Stimulated activated CD8-positive, alpha-beta memory T cell treated with anti-CD3 and anti-CD28 coated beads, Interleukin-12 subunit alpha, Interleukin-12 subunit beta, amount 100 ng/mL, for 24 hours (primary cell): ENCODE data around the gene FAH.

ENCODE experiments used
- DNase-seq: peaks from one replicate; pipeline ENCODE4 v3.0.0-alpha.2; 2020; ENCODE audit errors: extremely low read depth

Gene FAH

DNA sequence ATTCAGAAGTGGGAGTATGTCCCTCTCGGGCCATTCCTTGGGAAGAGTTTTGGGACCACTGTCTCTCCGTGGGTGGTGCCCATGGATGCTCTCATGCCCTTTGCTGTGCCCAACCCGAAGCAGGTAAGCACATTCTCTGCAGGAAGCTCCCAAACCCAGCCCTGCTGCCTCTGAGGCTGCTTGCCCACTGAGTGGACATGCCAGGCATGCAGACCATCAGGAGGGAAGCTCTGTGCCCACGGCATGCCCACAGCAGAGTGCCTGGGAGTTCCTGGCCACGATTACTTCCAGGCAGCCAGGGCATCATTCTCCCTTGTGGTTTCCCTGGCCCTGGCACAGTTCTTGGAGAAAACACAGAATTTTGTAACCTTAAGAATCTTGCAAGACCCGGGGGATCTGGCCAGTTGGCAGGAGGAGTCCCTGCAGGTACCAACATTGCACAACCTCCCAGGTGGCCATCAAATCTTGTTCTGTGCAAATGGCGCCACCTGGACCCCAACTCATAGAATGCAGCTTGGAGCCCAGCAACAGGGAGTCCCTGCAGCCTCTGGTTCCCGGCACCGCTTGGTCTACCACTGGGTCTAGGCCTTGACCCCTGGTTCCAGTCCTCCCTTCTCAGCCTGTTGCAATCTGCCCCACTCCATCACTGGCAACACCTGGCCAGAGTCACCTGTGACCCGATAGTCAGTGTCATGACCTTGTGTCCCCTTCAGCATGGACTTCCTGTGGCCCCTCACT, 20.4 kb downstream of the FAH start:
- DNase-seq = peak; percentile 24

DNA sequence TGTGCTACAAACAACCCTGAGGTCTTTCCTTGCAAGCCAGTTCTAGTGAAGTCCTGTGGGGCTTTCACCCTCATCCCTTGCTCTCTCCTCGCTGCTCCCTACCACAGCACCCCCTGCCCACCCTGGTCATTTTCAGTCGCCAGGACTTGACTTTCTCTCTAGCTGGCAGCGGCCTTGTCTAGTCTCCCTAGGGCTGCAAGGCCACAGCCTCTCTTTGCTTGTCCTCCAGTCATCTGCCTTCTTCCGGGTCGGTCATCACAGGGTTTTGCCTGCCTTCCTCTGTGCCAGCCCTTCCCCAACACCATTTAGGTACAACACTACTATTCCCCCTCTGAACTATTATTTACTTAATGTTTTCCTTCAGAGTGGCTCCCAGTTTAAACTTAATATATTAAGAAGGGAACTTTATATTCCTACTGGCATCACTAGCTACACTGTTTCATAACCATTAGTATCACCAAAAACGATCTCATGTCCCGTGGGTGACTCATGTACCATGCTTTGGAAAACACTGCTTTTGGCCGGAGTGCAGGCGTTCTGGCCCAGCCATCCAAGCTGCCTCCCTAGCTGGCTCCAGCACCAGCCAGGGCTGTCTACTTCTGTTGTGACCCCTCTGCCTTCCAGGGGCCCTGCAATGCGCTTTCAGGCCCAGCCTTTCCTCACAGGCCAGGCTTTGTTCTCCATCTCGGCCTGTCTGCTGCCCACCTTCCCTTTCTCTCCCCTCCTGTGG, 21.4 kb downstream of the FAH start:
- no peak for DNase-seq

DNA sequence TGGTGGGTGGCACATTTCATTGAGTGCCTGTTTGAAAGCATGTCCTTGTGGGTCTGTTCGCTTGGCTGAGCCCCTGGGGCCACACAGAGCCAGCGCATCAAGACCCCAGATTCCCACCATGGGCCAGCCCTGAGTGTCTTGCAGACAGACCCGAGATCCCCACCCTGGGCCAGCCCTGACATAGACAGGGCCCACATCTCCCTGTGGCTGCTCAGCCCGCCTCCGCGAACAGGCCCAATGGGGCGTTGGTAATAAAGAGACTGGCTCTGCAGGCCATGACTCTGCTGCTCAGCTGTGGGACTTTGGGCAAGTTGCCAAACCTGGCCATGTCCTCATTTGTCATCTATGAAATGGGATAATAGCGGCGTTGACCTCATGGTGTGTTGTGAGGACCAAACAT, 22.6 kb downstream of the FAH start:
- DNase-seq = no peak

DNA sequence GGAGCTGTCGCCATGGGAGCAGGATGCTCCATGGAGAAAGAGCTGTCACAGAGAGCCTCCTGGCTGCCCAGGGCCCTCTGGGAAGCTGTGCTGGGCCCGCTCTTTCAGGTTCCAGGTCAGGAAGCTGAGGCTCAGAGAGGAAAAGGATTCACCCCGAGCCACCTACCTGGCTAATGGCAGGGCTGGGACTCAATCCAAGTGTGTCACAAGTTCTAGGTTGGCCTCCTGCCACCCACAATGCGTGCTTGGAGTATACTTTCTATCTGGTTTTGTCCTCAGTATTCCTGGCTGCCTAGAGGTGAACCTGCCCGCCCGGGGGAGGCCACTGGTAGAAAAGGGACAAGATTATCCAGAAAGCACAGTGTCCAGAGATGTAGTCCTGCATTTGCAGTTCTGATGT, 23.6 kb downstream of the FAH start:
- no peak for DNase-seq

DNA sequence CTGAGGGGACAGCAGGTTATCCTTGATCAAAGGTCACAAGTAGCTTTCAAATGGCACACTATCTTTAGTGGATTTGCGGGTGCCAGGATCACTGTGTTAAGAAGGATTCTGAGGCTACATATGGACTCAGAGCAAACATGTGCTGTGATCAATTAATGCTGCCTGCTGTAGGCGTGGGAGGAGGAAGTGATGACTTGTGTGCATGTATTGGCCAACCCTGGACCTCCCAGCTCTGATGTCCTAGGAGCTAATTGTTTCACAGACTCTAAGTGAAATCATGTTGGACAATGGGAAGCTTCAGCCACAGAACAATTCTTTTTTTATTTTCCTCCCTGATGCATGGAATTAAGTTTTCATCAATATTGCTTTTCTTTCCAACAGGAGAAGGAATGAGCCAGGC, 24.4 kb downstream of the FAH start:
- no peak for DNase-seq

DNA sequence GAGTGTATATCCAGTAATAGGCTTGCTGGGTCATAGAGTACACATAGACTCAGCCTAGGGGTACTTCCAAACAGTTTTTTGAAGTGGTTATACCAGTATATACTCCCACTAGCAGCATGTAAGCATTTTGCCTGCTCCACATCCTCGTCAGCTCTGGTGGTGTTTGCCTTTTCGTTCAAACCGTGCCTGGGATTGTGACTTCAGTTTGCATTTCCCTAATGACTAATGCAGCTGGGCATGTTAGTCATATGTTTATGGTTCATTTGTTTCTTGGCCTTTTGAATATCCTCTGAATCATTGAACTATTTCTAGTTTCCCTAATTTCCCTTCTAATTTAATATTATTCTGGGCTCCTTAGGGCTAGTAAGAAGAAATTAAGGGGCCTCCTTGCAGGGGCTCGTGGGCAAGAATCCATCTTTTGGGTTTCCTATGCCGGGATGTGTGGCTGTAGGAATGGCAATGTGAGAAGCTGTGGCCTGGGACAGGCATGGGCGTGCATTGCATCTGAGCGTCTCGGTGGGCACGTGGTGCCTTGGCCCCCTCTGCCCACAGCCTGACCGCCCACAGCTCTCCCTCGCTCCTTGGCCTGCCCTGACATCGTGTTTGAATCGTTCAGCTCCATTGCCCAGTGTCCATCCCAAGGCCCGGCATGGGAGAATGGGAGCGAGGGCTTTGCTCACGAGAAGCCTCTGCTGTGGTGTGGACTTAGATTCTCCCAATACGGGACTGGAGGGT, 26.4 kb downstream of the FAH start:
- DNase-seq = no peak

DNA sequence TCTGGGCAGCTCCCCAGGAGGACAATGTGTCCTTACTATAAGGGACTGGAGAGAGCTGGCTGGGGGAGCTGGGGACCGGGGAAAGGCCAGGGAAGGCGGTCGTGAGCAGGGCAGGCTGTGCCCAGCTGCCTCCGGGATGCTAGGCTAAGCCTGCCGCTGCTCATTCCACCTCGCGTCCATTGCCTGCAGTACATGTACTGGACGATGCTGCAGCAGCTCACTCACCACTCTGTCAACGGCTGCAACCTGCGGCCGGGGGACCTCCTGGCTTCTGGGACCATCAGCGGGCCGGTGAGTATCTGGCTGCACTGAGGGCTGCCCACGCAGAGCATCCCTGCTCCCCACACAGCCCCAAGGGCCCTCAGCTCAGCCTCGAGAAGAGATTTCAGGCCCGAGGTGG, 27.1 kb downstream of the FAH start:
- no peak for DNase-seq

DNA sequence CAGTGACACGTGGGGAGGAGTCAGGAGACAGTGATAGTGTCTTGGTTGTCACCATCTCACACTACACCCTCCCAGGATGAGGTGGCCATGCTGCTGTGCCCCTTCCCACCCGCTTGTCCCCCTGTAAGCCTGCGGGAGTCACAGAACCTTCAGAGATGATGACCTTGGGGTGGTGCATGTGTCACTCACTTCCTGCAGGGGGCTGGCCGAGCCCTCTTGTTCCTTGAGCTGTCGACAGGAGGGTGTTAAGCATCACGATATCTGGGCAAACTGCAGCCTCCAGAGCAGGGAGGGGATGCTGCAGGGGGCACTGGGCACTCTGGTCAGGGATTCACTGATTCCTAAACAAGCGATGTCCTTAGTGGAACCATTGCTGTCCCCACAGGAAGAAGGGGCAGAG, 27.7 kb downstream of the FAH start:
- no peak for DNase-seq

DNA sequence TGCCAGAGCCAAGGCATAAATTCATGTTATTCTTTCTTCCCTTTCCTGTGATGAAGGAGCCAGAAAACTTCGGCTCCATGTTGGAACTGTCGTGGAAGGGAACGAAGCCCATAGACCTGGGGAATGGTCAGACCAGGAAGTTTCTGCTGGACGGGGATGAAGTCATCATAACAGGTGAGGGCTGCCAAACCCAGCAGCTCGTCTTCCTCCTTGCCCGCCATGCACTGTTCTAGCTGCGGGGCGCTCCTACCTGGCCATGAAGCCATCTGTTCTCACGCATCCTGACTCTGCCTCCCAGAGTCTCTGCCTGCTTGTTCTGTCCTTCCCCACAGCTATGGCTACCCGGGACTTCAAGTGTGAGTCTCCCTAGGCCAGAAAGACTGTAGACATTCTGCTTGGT, 28.2 kb downstream of the FAH start:
- DNase-seq = no peak

DNA sequence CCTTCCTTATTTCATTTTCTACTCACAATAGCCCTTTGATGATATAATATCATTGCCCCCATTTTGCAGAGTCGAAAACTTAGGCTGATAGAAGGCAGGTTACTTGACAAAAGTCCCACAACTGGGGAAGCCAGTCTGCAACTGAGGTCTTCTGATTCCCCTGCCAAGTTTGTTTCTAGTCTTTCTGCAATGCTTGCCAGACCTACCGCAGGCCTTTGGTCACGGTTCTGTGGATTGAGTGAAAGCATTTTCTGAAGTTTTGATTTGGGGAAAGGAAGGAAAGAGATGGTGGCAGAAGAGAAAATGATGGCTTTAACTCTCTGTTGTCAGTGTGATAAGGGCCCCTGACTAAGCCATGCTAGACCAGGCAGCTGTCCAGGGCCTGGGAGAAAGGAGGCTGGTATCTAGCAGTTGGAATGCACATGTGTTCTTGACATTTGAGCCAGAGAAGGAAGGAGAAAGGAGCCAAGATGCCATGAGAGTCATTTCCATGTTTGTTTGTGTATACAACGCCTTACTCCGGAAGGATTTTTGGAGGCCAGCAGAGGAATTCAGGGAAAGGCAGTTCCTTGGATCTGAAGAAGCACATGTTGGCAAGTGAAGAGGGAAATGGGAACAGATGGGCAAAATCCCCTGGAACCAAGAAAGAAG, 29.9 kb downstream of the FAH start:
- DNase-seq = no peak

DNA sequence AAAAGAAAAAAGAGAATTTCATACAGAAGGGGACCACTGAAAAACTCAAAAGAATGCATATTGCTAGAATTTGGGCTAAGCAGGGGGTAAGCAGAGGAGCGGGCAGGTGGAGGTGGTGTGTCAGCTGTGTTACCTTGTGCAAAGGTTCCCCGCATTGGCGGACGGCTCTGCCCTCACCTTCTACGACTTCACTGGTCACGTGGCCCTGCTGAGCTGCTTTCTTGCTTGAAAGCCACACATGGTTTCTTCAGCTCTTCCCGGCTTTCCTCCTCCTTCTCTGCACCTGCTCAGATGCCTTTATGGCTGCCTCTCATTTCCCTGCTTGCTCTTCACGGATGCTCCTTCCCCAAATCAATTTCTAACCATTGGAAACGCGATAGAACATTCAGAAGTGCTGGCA, 30.5 kb downstream of the FAH start:
- no peak for DNase-seq

DNA sequence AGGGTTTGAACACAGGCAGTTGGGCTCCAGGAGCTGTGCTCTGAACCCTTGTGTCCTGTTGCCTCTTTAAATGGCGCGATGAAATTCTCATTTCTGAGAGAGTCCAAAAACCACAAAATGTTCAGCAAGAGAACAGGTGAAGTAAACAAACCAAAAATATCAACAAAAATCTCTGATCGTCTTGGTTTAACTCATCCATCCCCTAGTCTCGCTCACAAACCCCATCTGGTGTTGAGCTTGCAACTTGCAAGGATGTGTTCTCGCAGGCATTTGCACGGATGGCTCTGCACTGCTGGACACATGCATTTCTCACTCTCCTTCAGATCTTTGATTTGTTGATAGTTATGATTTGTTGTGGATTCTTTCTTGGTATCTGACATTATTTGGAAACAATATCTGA, 31.1 kb downstream of the FAH start:
- DNase-seq = no peak

DNA sequence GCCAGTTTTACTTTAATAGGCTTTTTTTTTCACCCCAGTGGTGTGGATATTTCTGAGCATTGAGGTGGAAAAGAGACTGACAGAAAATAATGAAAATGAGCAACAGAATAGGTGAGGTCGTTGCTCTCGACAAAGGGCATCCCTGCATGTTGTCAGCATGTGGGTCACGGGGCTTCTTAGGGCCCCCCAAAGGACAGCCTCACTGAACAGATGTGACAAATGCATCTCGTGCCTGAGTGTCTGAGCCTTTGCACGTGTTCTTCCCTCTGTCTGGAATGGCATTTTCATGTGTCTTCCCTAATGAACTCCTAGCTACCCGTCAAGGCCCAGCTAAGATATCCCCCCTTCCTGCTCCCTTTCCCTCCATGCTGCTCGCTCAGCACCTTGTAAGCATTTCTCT, 31.8 kb downstream of the FAH start:
- no peak for DNase-seq

DNA sequence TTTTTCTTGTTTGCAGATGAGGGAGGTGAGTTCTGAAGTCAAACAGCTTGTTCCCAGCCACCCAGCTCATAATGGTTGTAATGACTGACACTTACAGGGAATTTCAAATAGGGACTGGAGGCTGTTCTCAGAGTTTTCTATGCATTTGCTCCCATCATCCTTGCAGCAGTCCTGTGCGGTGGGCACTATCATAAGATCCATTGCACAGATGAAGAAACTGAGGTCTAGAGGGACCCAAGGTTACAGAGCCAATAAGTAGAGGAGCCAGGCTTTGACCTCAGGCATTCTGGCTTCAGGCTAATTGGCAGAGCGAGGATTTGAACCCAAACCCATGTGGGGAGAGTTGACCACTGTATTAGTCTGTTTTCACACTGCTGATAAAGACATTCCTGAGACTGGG, 32.4 kb downstream of the FAH start:
- DNase-seq = no peak

DNA sequence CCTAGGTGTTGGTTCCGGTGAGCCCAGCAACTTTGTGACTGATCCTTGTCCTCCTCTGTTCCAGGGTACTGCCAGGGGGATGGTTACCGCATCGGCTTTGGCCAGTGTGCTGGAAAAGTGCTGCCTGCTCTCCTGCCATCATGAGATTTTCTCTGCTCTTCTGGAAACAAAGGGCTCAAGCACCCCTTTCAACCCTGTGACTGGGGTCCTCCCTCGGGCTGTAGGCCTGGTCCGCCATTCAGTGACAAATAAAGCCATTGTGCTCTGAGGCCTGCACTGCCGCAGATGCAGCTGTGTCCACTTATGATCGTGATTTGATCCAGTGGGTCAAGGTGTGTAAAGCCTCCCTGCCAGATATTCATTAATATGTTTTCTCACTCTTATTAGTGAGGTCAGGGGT, 33.3 kb downstream of the FAH start:
- DNase-seq = no peak

DNA sequence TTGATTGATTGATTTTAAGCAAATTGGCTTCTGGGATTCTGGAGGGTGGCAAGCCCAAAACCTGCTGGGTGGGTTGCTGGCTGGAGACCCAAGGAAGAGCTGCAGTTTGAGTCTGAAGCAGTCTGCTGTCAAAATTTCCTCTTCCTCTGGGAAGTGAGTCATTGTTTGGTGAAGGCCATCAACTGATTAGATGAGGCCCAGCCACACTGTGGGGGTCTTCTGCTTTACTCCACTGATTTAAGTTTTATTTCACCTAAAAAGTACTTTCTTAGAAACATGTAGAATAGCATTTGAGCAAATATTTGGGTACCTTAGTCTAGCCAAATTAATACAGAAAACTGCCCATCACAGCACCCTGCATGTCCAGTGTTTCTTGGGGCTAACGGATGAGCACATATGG, 33.8 kb downstream of the FAH start:
- DNase-seq = no peak

DNA sequence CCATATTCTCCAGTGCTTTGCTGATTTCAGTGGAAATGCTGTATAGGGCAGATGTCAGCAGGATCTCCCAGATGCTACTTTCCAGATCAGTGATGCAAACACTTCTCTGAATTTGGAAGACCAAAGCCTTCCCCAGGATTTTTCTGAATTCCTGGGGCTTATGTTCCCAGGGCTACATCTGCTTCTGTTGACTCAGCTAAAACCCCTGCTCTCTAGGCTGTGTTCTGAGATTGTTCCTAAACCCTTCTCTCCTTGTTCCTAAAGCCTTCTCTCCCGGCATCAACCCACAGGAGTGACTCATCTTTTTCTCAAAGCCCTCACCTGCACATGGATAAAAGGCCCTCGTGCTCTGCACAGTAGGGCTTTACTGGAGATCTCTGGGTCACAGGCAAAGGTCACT, 35.5 kb downstream of the FAH start:
- DNase-seq = no peak

DNA sequence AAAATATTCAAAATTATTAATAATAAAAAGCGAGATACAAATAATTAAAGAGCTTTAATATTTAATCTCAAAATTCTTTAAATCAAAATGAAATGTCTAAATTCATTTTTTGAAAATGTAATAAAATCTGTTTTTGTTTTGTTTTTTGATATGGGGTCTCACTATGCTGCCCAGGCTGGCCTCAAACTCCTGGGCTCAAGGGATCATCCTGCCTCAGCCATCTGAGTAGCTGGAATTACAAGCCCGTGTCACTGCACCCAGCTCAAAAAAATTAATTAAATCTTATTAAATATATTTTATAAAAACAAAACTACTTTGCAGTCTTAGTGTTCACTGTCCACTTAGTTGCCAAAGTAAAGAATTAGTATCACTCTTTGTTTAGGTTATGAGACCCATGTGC, 38.4 kb downstream of the FAH start:
- no peak for DNase-seq

DNA sequence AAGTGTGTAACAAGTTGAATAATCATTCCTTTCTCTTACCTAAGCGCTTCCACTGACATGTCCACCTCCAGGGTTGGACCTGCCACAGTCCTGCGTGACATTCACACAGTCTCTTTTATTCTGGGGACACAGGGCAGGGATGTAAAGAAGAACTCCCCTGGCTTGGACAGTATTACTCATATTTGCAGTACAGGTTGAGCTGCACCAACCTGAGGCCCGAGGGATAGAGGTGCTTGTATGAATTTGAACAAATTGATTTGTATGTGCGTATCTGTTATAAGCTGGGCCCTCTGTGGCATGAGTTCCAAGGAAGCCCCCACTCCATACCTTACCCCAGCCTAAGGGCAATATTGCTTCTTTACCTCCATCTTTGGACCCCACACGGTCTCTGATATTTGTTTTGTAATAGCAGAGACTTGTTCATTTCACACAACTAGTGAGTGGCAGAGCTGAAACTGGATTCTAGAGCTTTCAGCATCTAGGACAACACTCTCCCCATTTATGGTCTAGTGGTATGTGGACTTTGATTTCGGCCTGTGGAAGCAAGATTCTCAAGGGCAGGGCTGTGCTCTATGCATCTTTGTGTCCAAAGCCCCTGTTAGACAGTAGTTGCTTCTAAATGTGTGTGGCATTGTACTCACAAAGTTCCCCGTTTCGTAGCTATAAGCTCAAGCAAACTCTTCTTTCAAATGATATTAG, 39.2 kb downstream of the FAH start:
- no peak for DNase-seq

DNA sequence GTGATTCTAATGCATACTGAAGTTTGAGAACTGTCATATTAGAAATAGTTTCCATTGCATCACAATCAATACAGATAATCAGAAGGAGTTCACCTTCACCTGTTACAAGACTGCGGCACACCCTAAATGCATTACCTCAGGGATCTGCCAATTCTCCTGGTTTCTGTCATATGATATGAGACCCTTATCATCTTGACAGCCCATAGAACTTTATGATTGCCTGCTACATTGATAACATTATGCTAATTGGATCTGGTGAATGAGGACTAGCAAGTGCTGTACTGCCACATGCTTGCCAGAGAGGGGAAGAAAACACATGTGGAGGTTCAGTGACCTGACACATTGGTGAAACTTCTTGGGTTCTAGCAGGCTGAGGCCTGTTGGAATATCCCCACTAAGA, 41.4 kb downstream of the FAH start:
- DNase-seq = no peak

DNA sequence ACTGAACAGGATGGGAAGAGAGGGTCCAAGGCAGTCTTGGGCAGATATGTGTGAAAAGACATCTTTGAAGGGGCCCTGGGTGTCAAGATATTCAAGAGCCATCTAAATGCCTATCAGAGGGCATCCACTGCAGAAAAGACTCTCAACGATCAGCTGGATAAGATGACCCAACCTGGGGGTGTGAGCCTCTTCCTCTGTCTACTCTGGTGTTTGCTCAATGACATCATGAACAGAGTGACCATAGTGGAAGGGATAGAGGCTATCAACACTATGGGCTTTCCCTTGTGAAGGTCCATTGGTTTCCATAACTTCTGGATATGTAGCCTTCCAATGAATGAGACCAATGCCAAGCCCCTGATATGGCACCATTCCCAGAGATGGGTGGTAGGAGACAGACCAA, 42.1 kb downstream of the FAH start:
- no peak for DNase-seq

DNA sequence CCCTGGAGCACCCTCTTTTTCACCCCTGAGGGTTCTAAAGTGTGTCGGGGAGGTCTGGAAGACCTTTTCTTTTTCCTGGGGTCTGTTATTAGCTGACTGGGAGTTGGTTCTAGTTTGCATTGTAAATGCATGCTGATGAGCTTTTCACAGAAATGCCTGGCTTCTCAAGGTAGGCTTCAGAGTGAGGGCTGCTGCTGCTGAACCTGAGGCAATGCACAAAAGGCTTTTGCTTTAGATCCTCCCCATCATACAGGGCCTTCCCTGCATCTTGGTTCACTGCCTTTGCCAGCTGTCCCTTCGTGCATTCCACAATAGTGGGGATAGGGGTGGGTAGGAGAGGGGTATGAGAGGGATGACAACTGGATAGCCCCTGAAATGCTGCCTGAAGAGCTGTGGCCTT, 46.6 kb downstream of the FAH start:
- no peak for DNase-seq
